K562 (cell line): Measurements from ENCODE around the gene NPTXR. TPM values are rescaled to one million over a fixed set of nuclear protein-coding genes. Genes with fewer than 3 reads are reported as not detected.

Experiments used
- CCNT2 ChIP-seq: IDR thresholded peaks from 2 replicates; pipeline ENCODE4 v1.6.1; 2011; ENCODE audit warnings: borderline replicate concordance, low read depth, mild to moderate bottlenecking, moderate library complexity, mixed read lengths, low read length; ENCODE audit not compliant: insufficient read length; ENCODE audit errors: extremely low read depth
- DACH1 ChIP-seq: fragments of 450-650 bp; IDR thresholded peaks from 2 replicates; pipeline ENCODE4 v1.6.1; 2018; ENCODE audit not compliant: partially characterized antibody
- DNMT1 ChIP-seq: fragments of 450-650 bp; IDR thresholded peaks from 2 replicates; pipeline ENCODE4 v1.6.1; 2016; ENCODE audit warnings: antibody characterized with exemption, mild to moderate bottlenecking
- RBFOX2 ChIP-seq: fragments of 200-400 bp; formaldehyde crosslinking; IDR thresholded peaks from 2 replicates; pipeline ENCODE4 v1.6.1; 2017; ENCODE audit warnings: low read depth, mild to moderate bottlenecking, low read length, moderate library complexity
- TCFL5 ChIP-seq: fragments of 250-450 bp; sonication (Bioruptor Pico); conservative IDR thresholded peaks from 2 replicates; pipeline ENCODE4 v1.6.1; 2021; ENCODE audit warnings: mild to moderate bottlenecking, moderate library complexity, matching md5 sums
- ZNF12 ChIP-seq: sonication (generic); formaldehyde crosslinking; IDR thresholded peaks from 2 replicates; pipeline ENCODE4 v1.4.0; 2020; ENCODE audit warnings: mild to moderate bottlenecking, missing genetic modification reagents
- ZNF354B ChIP-seq: fragments of 250-450 bp; sonication (Bioruptor Pico); IDR thresholded peaks from 2 replicates; pipeline ENCODE4 v1.4.0; 2020
- polyA plus RNA-seq, 8 experiments: library from polyadenylated mRNA; depleted of rRNA in 4 of 8; stranded (reverse) in 5 of 8; unstranded in 3 of 8; fragments of >200 nt; fragmentation: Nextera tagmentation in 2 of 8; fragmentation: Illumina TruSeq in 1 of 8; extraction: Ambion mirVana in 2 of 8; extraction: Trizol in 1 of 8; gene quantifications; 2 replicates each; pipeline versions ENCODE4 v1.2.1 to v1.2.3, GENCODE V29; 2011 to 2014; ENCODE audit warnings: inconsistent platforms in 1 of 8, missing spikeins in 1 of 8
- total RNA-seq, 7 experiments: library from RNA; depleted of rRNA in 6 of 7; stranded (reverse); fragments of >200 nt in 6 of 7; fragmentation: Illumina TruSeq in 2 of 7; extraction: Trizol in 2 of 7; gene quantifications; 2 replicates each; pipeline versions ENCODE4 v1.2.1 to v1.2.3, GENCODE V29; 2011 to 2021; ENCODE audit warnings: low replicate concordance in 1 of 7
- TF ChIP-seq, protein P1 (sequence below): sonication (generic); formaldehyde crosslinking; IDR thresholded peaks from 2 replicates; pipeline ENCODE4 v1.8.0; 2023; ENCODE audit warnings: missing genetic modification reagents, mild to moderate bottlenecking, borderline replicate concordance
- TF ChIP-seq, protein P2 (sequence below): sonication (generic); formaldehyde crosslinking; IDR thresholded peaks from 2 replicates; pipeline ENCODE4 v1.8.0; 2022; ENCODE audit warnings: mild to moderate bottlenecking, low read depth, missing genetic modification reagents
- TF ChIP-seq, protein P3 (sequence below): fragments of 450-650 bp; IDR thresholded peaks from 2 replicates; pipeline ENCODE4 v1.6.1; 2016; ENCODE audit warnings: borderline replicate concordance
- TF ChIP-seq, protein P4 (sequence below): fragments of 450-650 bp; IDR thresholded peaks from 2 replicates; pipeline ENCODE4 v1.6.1; 2017; ENCODE audit warnings: antibody characterized with exemption, mild to moderate bottlenecking
- TF ChIP-seq, protein P5 (sequence below): sonication (generic); formaldehyde crosslinking; IDR thresholded peaks from 2 replicates; pipeline ENCODE4 v1.8.0; 2022; ENCODE audit warnings: mild to moderate bottlenecking, missing genetic modification reagents

Gene NPTXR
- total and polyA plus RNA-seq, 9 of the 15 experiments (the other 6 are each of a cell fraction or from before 2014, with no cell fraction given) = 0.01 to 3.1 (median 1.1) TPM

DNA sequence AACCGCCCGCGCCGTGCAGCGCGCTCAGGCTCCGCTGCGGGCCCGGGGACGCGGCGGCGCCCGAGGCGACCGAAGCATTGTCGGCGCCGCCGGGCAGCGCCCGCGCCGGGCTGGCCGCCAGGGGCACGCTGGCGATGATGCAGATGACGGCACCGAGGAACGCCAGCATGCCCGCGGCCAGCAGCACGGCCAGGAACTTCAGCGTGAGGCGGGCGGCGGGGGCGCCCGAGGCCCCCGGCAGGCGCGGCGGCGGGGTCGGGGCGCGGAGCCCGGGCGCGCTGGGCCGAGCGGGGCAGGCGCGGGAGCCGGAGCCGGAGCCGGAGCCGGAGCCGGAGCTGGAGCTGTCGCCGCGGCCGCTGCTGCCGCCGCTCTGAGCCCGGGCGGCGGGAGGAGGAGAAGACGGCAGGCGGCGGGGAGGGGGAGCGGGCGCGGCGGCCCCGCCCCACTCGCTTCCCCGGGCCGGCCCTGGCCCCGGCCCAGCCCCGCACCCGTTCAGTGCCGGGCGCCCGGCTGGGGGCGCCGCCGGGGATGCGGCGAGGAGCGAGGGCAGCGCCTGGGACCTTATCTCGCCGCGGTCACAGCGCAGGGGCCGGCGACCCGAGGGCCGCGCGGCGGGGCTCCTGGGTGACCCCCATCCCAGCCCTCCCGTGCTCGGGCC lies at the start of gene NPTXR (continued):
- TF ChIP-seq TCFL5 = no peak
- TF ChIP-seq CCNT2 = peak; percentile 68
- TF ChIP-seq, protein P1, sequence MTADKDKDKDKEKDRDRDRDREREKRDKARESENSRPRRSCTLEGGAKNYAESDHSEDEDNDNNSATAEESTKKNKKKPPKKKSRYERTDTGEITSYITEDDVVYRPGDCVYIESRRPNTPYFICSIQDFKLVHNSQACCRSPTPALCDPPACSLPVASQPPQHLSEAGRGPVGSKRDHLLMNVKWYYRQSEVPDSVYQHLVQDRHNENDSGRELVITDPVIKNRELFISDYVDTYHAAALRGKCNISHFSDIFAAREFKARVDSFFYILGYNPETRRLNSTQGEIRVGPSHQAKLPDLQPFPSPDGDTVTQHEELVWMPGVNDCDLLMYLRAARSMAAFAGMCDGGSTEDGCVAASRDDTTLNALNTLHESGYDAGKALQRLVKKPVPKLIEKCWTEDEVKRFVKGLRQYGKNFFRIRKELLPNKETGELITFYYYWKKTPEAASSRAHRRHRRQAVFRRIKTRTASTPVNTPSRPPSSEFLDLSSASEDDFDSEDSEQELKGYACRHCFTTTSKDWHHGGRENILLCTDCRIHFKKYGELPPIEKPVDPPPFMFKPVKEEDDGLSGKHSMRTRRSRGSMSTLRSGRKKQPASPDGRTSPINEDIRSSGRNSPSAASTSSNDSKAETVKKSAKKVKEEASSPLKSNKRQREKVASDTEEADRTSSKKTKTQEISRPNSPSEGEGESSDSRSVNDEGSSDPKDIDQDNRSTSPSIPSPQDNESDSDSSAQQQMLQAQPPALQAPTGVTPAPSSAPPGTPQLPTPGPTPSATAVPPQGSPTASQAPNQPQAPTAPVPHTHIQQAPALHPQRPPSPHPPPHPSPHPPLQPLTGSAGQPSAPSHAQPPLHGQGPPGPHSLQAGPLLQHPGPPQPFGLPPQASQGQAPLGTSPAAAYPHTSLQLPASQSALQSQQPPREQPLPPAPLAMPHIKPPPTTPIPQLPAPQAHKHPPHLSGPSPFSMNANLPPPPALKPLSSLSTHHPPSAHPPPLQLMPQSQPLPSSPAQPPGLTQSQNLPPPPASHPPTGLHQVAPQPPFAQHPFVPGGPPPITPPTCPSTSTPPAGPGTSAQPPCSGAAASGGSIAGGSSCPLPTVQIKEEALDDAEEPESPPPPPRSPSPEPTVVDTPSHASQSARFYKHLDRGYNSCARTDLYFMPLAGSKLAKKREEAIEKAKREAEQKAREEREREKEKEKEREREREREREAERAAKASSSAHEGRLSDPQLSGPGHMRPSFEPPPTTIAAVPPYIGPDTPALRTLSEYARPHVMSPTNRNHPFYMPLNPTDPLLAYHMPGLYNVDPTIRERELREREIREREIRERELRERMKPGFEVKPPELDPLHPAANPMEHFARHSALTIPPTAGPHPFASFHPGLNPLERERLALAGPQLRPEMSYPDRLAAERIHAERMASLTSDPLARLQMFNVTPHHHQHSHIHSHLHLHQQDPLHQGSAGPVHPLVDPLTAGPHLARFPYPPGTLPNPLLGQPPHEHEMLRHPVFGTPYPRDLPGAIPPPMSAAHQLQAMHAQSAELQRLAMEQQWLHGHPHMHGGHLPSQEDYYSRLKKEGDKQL = no peak
- TF ChIP-seq RBFOX2 = peak; percentile 36; the same call in 1 of the 2 replicates
- TF ChIP-seq ZNF12 (CRISPR knock-in tag) = no peak
- no peak for TF ChIP-seq DNMT1
- TF ChIP-seq ZNF354B = no peak
- TF ChIP-seq, protein P2, sequence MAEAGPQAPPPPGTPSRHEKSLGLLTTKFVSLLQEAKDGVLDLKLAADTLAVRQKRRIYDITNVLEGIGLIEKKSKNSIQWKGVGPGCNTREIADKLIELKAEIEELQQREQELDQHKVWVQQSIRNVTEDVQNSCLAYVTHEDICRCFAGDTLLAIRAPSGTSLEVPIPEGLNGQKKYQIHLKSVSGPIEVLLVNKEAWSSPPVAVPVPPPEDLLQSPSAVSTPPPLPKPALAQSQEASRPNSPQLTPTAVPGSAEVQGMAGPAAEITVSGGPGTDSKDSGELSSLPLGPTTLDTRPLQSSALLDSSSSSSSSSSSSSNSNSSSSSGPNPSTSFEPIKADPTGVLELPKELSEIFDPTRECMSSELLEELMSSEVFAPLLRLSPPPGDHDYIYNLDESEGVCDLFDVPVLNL = no peak
- TF ChIP-seq, protein P3, sequence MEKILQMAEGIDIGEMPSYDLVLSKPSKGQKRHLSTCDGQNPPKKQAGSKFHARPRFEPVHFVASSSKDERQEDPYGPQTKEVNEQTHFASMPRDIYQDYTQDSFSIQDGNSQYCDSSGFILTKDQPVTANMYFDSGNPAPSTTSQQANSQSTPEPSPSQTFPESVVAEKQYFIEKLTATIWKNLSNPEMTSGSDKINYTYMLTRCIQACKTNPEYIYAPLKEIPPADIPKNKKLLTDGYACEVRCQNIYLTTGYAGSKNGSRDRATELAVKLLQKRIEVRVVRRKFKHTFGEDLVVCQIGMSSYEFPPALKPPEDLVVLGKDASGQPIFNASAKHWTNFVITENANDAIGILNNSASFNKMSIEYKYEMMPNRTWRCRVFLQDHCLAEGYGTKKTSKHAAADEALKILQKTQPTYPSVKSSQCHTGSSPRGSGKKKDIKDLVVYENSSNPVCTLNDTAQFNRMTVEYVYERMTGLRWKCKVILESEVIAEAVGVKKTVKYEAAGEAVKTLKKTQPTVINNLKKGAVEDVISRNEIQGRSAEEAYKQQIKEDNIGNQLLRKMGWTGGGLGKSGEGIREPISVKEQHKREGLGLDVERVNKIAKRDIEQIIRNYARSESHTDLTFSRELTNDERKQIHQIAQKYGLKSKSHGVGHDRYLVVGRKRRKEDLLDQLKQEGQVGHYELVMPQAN = no peak
- TF ChIP-seq DACH1 = no peak
- TF ChIP-seq, protein P4, sequence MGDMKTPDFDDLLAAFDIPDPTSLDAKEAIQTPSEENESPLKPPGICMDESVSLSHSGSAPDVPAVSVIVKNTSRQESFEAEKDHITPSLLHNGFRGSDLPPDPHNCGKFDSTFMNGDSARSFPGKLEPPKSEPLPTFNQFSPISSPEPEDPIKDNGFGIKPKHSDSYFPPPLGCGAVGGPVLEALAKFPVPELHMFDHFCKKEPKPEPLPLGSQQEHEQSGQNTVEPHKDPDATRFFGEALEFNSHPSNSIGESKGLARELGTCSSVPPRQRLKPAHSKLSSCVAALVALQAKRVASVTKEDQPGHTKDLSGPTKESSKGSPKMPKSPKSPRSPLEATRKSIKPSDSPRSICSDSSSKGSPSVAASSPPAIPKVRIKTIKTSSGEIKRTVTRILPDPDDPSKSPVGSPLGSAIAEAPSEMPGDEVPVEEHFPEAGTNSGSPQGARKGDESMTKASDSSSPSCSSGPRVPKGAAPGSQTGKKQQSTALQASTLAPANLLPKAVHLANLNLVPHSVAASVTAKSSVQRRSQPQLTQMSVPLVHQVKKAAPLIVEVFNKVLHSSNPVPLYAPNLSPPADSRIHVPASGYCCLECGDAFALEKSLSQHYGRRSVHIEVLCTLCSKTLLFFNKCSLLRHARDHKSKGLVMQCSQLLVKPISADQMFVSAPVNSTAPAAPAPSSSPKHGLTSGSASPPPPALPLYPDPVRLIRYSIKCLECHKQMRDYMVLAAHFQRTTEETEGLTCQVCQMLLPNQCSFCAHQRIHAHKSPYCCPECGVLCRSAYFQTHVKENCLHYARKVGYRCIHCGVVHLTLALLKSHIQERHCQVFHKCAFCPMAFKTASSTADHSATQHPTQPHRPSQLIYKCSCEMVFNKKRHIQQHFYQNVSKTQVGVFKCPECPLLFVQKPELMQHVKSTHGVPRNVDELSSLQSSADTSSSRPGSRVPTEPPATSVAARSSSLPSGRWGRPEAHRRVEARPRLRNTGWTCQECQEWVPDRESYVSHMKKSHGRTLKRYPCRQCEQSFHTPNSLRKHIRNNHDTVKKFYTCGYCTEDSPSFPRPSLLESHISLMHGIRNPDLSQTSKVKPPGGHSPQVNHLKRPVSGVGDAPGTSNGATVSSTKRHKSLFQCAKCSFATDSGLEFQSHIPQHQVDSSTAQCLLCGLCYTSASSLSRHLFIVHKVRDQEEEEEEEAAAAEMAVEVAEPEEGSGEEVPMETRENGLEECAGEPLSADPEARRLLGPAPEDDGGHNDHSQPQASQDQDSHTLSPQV = no peak
- TF ChIP-seq, protein P5, sequence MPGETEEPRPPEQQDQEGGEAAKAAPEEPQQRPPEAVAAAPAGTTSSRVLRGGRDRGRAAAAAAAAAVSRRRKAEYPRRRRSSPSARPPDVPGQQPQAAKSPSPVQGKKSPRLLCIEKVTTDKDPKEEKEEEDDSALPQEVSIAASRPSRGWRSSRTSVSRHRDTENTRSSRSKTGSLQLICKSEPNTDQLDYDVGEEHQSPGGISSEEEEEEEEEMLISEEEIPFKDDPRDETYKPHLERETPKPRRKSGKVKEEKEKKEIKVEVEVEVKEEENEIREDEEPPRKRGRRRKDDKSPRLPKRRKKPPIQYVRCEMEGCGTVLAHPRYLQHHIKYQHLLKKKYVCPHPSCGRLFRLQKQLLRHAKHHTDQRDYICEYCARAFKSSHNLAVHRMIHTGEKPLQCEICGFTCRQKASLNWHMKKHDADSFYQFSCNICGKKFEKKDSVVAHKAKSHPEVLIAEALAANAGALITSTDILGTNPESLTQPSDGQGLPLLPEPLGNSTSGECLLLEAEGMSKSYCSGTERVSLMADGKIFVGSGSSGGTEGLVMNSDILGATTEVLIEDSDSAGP = no peak
